ENCODE measurements around the gene APBA2.

The APBA2 gene

GRCh38 chr15:28981921-28982320 lies 96.1 kb downstream of the APBA2 start:
- TF ChIP-seq GATA2 (IDR thresholded peaks at IDR 0.05; ENCODE audit: low read depth, low read length) (no peak), GATA3 (IDR thresholded peaks at IDR 0.05; ENCODE audit: low read depth, low read length) (no peak)

GRCh38 chr15:28982886-28983285 lies 97.1 kb downstream of the APBA2 start:
- TF ChIP-seq GATA2 (IDR thresholded peaks at IDR 0.05; ENCODE audit: low read depth, low read length), result no peak

GRCh38 chr15:28983432-28984311 lies 97.9 kb downstream of the APBA2 start:
- TF ChIP-seq GATA3 (IDR thresholded peaks at IDR 0.05; ENCODE audit: low read depth, low read length), result no peak
- no peak for TF ChIP-seq GATA2 (IDR thresholded peaks at IDR 0.05; ENCODE audit: low read depth, low read length)

GRCh38 chr15:28984421-28985315 lies 98.9 kb downstream of the APBA2 start:
- TF ChIP-seq GATA2 (IDR thresholded peaks at IDR 0.05; ENCODE audit: low read depth, low read length) (no peak), GATA3 (IDR thresholded peaks at IDR 0.05; ENCODE audit: low read depth, low read length) (no peak)

GRCh38 chr15:28985316-28985645 lies 99.5 kb downstream of the APBA2 start:
- TF ChIP-seq GATA3 (IDR thresholded peaks at IDR 0.05; ENCODE audit: low read depth, low read length) (no peak), GATA2 (IDR thresholded peaks at IDR 0.05; ENCODE audit: low read depth, low read length) (no peak)

GRCh38 chr15:28985691-28986090 lies 99.9 kb downstream of the APBA2 start:
- TF ChIP-seq GATA3 (IDR thresholded peaks at IDR 0.05; ENCODE audit: low read depth, low read length) (no peak), GATA2 (IDR thresholded peaks at IDR 0.05; ENCODE audit: low read depth, low read length) (no peak)

- TF ChIP-seq GATA2 (IDR thresholded peaks at IDR 0.05; ENCODE audit: low read depth, low read length) (no peak), GATA3 (IDR thresholded peaks at IDR 0.05; ENCODE audit: low read depth, low read length) (no peak)
Measured at GRCh38 chr15:28986108-28986507, 100.3 kb downstream of the APBA2 start.

GRCh38 chr15:28986726-28987125 lies 101.0 kb downstream of the APBA2 start:
- TF ChIP-seq GATA3 (IDR thresholded peaks at IDR 0.05; ENCODE audit: low read depth, low read length) (no peak), GATA2 (IDR thresholded peaks at IDR 0.05; ENCODE audit: low read depth, low read length) (no peak)

GRCh38 chr15:28987337-28987736 lies 101.6 kb downstream of the APBA2 start:
- TF ChIP-seq GATA2 (IDR thresholded peaks at IDR 0.05; ENCODE audit: low read depth, low read length), result no peak
- TF ChIP-seq GATA3 (IDR thresholded peaks at IDR 0.05; ENCODE audit: low read depth, low read length), result no peak

- TF ChIP-seq GATA2 (IDR thresholded peaks at IDR 0.05; ENCODE audit: low read depth, low read length) (no peak), GATA3 (IDR thresholded peaks at IDR 0.05; ENCODE audit: low read depth, low read length) (no peak)
Measured at GRCh38 chr15:28989239-28989830, 103.6 kb downstream of the APBA2 start.

- TF ChIP-seq GATA2 (IDR thresholded peaks at IDR 0.05; ENCODE audit: low read depth, low read length), result no peak
- no peak for TF ChIP-seq GATA3 (IDR thresholded peaks at IDR 0.05; ENCODE audit: low read depth, low read length)
Measured at GRCh38 chr15:28989896-28990295, 104.1 kb downstream of the APBA2 start.

- TF ChIP-seq GATA3 (IDR thresholded peaks at IDR 0.05; ENCODE audit: low read depth, low read length), result peak; percentile 91
- TF ChIP-seq GATA2 (IDR thresholded peaks at IDR 0.05; ENCODE audit: low read depth, low read length), result peak; percentile 92
Measured at GRCh38 chr15:28990390-28990789, 104.6 kb downstream of the APBA2 start.

- TF ChIP-seq GATA2 (IDR thresholded peaks at IDR 0.05; ENCODE audit: low read depth, low read length), result no peak
- TF ChIP-seq GATA3 (IDR thresholded peaks at IDR 0.05; ENCODE audit: low read depth, low read length), result no peak
Measured at GRCh38 chr15:28991236-28992171, 105.7 kb downstream of the APBA2 start.

Measured in SH-SY5Y (cell line).